Suppressor macrophage (primary cell): ENCODE results near the gene KRT35.
A peak's percentile ranks its signal among the peaks of the same experiment; 100 is the strongest.

Source experiments
- DNase-seq, 4 experiments: peaks; one replicate each; pipeline ENCODE4 v3.0.0-alpha.2; 2020 to 2022

KRT35 gene

DNA sequence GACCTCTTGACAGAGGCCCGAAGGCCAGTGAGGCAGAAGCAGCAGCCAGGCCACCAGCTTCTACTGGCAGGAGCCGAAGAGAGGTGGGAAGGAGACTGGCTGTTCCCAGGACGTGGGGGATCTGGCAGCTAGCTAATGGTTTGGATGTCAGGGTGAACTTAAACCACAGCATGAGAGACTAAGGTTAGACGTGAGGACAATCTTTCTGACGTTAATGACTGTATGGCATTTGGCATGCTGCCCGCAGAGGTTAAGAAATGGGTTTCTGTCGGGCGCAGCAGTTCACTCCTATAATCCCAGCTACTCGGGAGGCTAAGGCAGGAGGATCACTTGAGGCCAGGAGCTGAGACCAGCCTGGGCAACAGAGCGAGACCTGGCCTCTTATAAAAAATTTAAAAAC is 30.8 kb upstream of the KRT35 start:
- DNase-seq, result no peak

DNA sequence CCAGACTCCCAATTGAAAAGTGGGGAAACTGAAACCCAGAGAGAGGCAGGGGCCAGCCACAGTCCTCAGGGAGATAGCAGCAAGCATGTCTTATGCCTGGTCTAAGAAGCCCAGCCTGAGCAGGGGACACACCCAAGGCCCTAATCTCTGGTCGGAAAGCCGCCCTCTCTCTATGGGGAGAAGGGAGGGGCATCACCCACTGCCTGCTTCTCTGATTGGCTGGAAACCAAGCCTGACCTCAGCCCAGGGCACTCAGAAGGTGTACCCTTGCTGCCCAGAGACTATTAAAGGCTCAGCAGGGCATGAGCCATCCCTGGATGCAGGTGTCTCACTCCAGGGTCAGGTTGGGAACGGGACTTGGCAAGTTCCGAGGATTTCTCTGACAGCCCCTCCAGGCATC is 30.2 kb upstream of the KRT35 start:
- no peak for DNase-seq

DNA sequence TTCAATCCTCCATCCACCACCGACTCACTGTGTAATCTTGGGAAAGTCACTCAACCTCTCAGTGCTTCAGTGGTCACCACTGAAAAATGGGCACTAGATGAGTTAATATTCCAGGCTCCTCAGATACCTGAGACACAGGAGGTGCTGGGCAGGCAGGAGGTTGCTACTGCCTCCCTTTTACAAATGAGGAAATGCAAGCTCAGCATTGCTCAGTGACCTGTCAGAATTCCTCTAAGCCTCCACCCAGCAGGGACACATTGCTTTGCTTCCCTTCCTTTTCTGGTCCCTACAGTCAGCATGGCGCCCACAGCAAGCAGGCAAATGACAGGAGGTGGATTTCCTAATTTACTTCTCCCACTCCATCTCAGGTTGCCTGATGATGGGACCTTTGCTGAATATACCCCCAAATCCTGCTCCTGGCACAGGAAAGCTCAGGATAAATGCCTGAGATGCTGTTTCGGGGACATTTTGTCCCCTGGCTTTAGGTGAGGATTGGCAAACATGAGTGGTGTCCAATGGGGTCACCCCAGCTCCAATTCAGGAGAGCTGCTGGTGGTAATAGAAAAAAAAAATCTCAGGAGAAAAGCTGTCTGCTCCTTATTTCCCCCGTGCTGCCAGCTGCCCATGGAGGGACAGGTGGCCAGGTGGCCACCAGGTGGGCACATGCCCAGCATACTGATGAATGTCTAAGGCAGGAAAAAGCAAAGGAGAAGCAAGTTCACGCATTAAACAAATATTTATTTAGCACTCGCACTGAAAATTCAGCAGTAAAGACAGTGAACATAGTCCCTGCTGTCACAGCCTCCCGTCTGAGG is 29.5 kb upstream of the KRT35 start:
- no peak for DNase-seq

DNA sequence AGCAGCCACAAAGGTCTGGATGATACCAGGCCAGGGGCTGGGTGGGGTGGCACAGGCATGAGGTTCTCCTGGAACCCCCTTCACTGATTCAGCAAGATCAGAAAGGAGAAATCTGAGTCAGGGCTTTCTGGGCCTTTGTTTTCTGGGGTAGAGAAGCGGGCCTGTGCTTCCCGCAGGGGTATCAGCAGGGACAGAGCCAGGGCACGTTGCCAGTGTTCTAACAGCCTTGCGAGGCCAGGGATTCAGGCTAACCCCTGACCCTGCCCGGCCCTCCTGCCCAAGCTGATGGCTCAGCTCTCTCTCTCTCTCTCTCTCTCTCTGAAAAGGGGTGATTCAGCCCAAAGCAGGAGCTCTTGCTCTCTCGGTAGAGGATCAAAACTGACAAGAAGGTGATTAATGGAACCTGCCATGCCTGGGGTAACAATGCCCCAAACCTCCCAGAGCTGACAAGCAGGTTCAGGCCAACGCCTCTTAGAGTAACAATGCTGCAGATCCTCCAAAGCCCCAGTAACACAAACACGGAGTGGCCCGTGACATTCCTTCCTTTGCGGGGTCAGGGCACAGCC is 26.4 kb upstream of the KRT35 start:
- no peak for DNase-seq

DNA sequence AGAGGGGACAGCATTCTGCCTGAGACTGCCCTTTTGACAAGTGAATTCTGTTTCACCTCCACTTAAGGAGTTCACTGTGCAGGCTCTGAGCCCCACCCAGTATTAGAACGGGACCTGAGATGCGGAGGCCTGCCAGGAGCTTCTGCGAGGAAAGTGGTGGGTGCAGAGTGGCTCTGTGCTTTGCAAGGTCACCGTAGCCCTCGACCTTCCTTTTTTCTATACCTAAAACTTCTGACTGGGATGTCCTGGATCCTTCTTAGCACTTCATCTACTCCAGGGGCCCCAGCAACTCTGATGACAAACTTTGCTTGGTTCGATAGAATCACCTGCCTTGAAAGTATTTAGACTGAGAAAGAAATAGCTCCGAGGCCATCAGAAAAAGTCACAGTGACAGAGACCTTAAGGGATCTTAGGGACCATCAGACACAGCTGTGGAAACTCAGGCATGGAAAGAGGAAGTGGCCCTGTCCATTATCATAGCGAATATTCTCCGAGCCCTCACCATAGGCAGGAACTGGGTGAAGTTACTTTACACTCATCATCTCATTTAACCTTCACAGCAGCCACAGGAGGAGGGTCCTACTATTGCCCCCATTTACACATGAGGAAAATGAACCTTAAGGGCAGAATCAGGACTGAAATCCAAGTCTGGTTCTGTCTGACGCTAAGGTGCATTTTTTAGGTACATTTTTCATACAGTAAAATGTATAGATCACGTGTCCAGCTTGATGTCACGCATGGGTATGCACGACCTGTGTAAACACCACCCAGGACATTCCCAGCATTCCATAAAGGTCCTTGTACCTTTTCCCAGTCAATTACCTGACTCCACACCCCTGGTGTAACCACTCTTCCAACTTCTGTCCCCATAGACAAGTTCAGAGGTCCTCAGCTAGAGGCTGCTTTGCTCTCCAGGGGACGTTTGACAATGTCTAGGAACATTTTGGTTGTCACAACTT is 25.1 kb upstream of the KRT35 start:
- DNase-seq, result peak; percentile 41 to 69 (median 58)

DNA sequence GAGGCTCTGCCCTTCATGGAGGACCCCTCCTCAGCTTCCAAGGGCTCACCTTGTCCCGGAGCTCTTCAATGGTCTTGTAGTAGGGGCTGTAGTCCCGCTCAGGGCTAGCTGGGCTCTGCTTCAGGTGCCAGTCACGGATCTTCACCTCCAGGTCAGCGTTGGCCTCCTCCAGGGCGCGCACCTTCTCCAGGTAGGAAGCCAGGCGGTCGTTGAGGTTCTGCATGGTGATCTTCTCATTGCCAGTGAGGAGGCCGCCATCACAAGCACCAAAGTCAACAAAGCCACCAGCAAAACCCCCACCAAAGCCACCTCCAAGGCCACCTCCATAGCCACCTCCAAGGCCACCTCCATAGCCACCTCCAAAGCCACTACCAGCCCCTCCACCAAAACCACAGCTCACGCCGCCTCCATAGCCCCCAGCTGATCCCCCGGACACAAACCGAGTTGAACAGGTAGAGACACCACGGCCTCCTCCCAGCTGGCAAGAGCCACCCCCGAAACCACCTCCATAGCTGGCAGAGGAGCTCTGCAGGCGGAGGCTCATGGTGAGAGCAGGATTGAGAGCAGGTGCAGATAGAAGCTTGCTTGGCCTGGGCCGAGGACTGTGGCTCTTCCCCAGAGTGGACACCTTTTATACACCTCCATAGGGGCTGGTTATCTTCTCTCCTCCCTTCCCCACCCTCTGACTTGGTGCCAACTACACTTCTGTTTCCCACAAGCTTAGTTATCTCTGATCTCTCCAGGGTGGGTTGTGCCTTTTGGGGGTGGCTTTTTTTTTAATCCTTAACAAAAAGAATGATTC is 24.3 kb upstream of the KRT35 start, which contains the start of gene KRT13:
TSS of gene KRT13 (minus strand) at position 606 of the 802 bp plus-strand sequence. CDS start at position 544, 62 bp downstream.
- DNase-seq, result no peak

DNA sequence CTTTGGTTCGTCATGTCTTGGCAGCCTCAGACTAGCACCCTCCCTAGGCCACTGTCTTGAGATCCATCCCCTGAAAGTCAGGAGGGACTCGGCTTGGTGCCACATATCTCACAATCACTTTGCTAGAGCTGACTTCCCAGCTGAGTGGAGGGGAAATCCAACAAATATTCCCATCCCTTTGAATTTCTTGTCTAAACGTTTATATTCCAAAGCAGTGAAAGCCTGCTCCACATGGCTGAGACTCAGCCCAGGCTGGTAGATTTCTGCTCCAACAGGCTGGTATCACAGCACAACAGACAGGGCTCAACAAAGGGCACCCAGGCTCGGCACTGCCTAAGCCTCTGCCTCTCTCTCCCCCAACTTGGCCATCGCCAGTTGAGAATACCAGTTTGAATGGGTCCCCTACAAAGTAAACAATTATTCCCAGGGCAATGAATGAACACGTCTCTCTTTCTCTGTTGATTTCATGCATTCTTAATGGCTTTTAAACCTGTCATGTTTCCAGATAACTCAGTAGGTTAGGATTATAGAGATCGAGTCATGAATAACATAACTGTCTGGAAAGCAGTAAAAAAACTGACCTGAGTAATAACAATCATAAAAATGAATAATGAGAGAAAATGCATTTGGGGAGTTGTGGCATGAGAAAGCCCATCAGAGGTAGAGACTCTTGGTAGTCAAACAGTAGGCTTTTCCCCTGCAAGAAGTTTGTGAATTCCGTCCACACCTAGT is 23.5 kb upstream of the KRT35 start:
- no peak for DNase-seq

DNA sequence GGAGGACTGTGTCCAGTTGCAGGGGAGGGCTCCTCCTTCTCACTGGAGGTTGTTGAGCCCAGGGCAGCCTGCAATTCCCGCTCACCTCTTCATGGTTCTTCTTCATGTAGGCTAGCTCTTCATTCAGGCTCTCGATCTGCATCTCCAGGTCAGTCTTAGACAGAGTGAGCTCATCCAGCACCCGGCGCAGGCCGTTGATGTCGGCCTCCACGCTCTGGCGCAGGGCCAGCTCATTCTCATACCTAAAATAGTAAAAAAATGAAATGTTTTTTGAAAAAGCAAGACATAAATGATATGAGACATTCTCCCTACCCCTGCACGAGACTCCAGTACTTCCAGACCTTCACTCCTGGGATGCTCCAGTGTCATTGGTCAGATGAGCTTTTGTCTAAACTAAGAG is 22.3 kb upstream of the KRT35 start:
- DNase-seq, result no peak

DNA sequence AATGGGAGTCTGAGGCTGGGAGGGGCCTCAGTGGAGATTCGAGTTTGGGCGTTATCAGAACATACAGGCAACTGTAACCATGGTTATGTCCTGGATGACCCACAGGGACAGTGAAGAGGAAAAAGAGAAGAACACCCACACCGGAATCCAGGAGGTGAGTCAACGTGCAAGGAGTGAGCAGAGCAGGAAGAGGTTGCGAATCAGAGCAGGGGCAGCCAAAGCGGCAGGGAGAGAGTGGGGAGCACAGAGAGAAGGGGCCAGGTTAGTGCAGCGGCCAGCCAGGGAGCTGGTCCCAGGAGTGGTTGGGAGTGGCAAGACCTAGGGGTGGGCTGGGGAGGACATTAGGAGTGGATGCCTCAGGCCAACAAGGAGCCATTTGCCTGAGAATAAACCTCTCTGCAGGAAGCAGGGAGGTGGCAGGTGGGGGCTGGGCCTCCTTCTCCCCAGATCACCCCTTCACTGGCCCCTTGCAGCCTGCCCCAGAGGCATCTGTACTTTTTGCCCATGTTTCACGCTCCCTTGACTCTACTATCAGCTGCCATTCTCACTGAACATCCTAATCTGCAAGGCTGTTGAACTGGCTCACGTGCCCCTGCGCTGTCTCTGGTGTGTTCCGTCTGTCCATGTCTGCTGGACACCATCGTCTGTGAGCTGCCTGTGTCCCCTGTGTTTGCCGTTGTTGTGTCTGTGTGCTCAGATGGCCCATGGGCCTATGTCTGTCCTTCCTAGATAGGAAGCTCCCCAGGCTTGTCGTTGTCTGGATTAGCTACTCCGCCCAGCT is 19.4 kb upstream of the KRT35 start:
- DNase-seq, result peak; percentile 29 to 66 (median 56)

DNA sequence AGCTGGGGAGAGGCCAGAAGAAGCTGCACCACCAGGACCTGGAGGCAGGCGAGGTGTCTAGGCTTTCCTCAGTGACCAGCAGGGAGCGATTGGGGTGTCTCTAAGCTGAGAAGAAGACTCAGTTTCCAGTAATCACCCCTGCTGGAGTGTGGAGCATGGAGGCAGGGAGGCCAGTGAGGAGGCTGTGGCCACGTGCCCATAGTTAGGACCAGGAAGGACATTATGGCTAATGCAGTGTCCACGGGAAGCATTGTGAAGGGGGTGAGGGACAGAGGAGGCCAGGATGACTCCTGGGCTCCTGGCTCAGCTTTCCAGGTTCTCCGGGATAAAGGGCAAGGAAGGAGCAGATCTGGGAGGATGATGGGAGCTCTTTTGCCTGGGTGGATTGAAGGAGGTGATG is 18.8 kb upstream of the KRT35 start:
- DNase-seq, result no peak

DNA sequence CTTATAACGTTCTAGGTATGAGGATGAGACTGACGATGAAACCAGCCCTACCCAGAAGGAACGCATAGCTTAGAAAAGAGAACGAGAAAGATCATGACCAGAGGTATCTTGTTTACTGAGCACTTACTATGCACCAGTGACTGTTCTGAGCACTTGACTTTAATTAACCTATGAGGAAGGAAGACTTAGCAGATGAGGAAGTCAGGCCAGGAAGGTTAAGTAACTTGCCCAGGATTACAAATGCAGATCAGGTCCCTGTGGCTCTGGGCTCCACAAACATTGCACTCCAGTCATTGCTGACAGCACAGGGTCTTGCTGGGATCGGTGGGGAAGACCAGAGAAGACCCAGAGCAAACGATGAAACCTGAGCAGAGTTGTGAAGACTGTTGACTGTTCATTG is 17.3 kb upstream of the KRT35 start:
- DNase-seq, result peak; percentile 68 to 86 (median 80)

DNA sequence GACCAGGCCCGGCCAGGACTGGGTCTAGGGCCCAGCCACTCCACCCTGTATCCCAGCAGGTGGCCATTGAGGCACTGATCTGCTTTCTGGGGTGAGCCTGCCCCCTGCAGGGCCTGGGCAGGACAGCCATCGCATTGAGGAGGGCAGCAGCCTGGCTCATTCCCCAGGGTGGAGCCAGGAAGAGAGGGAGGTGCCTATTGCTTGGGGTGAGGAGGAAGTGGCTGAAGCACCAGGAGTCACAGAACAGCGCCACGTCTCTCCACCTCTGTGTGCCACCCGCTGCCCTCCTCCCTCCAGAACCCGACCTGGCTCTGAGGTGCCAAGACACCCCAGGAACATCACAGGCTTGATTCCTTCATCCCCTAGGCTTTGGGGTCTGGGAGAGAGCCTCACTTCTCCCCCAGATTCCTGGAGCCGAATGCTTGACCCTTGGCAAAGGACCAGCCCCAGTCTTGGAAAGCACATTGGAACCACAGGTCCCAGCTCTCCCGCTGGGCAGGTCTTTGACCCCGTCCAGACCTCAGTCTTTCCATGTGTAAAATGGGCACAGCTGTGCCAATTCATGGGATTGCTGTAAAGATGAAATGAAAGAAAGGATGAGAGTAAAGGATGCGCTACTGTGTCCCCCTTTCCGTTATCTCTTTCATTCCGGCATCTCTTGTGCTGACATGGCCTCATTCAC is 16.0 kb upstream of the KRT35 start:
- peak; percentile 88 to 94 (median 94) for DNase-seq

DNA sequence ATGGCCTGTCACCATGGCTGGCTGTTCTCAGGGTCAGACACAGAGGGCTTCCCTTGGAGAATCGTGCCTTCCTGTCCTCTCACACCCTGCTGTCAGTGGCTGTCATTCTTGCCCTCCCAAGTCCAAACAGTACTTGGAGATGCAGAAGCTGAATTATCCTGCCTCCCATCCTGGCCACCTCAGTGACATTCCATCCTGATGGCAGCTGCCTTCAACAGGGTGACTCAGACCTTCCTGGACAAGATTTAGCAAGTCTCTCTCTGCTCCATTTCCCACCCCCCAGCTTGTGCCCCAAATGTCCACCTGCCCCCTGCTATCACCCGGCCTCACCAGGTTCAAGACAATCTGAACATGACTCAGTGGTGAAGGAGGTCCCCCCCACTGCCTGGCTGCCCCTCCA is 13.6 kb upstream of the KRT35 start:
- no peak for DNase-seq

DNA sequence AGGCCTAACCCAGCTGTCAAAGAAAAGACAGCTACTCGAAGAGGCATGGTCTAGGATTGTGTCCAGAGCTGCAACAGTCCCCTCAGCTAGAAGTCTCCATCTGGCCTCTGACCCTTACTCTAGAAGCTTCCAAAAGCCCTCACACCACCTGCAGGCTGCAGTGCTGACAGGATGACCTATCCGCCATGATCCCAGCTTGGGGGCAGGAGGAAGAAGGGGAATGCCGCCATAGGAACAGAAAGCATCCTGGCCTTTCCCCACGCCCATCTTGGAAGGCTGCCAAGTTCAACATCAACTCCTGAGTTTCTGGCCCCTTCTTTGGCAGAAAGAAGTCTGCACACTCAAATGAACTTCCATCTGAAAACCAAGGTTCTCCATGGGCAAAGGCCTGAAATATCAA is 11.8 kb upstream of the KRT35 start:
- peak; percentile 29 to 65 (median 46) for DNase-seq

DNA sequence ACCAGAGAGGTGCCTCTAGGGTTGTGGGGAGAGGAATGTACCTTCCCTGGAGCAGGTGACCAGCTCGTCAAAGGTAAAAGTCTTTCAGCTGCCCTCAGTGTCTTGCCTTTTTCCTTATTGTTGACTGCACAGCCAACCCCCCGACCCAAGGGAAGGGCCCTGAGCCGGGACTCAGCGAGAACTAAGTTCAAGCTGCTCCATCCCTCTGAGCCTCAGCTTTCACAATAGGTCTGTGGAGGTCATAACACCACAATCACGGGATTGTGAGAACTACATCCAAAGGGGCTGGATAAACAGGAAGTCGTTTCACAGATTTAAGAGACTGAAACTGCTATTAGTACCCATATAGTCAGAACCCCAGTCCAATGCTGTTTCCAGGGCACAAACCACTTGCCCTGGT is 11.4 kb upstream of the KRT35 start:
- DNase-seq, result peak; percentile 81 to 94 (median 88)

DNA sequence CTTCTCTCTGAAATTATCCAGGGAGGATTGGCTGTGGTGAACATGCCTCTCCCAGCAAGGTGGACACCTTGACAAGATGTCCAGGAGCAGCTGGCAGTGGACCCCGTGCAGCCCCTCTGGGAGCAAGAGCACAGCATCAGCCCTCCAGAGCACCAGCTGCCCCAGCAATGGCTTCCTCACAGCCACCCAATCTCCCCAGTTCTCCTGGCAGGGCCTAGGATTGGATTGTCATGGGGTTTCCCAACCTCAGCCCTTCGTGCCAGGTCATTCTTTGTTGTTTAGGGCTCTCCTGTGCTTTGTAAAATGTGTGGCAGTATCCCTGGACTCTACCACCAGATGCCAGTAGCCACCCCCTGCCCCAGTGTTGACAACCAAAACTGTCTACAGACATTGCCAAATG is 10.5 kb upstream of the KRT35 start:
- no peak for DNase-seq

DNA sequence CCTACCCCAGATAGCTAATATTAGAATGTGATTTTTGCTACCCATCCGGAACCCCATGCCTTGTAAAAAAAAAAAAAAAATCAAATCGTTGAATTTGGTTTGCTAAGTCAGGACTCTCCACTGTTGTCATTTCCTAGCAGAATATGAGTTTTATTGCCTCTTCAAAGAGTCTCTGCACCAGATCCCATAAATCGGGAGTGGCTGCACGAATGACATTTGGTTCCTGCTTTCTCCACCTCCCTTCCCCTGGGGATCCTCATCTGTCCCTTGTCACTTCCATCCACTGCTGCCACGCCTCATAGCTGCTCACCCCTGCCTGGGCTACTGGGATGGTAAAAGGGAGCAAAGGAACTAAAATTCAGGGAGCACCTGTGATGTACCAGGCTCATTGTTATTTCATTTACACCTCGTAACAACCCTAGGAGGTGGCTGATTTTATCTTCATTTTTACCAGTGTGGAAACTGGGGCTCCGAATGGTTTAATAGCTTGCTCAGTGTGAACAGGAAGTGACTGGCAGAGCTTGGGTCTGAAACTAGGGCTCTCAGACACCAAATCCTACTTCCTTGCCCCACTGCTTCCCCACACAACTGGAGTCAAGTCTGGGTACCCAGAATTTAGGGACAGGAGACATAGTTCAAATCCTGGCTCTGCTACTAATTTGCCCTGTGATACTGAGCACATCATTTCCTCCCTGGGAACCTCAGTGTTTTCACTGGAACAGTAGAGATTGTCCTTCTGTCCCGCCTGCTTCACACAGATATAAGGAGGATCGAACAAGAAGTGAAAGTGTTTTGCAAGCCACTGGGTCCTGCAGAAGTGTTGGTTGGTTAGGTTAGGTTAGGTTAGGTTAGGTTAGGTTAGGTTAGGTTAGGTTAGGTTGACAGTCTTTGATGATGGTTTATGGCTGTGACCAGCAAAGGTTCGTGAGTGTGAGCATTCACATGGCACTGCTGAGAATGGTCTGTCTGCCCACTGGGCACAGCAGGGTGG is 9.3 kb upstream of the KRT35 start:
- DNase-seq, result peak; percentile 29 to 71 (median 55)

DNA sequence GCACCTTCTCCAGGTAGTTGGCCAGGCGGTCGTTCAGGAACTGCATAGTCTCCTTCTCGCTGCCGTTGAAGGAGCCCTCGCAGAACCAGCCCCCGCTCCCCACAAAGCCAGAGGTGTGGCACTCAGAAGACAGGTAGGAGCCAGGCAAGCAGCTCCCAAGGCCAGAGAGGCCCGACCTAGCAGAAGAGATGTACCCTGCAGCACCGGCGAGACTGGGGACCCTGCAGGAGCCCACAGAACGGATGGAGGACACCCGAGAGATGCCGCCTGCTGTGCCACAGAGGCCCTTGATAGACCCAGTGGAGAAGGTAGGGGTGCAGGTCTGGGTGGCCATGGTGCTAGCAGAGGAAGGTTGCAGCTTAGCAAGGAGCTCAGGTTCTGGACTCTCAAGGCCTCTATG is 8.6 kb upstream of the KRT35 start, which contains the start of gene KRT36:
TSS of gene KRT36 (minus strand) at position 380 of the 400 bp plus-strand sequence. CDS start at position 334, 46 bp downstream.
- no peak for DNase-seq
